Neural cell (in vitro differentiated cells): ENCODE measurements around the gene CHPF. TPM values are rescaled to one million over a fixed set of nuclear protein-coding genes. Genes with fewer than 3 reads are reported as not detected.

Experiments
- H2AFZ ChIP-seq: fragments of 200-600, 300-800 bp; sonication (generic), shearing (Covaris generic); 2 replicates; pipeline ENCODE4 v1.6.0; 2014; ENCODE audit warnings: low read depth, mild to moderate bottlenecking, antibody characterized with exemption, low read length, moderate library complexity
- H3F3A ChIP-seq: fragments of 200-600 bp; shearing (Covaris generic); 2 replicates; pipeline ENCODE4 v1.6.1; 2016; ENCODE audit warnings: mild to moderate bottlenecking, moderate library complexity, mixed read lengths, antibody characterized with exemption, low read length; ENCODE audit not compliant: insufficient read depth, poor library complexity, severe bottlenecking
- H3K27ac ChIP-seq: fragments of 200-600, 300-800 bp; sonication (generic), shearing (Covaris generic); 2 replicates; pipeline ENCODE4 v1.5.1; 2014; ENCODE audit warnings: mild to moderate bottlenecking, low read length, moderate library complexity
- H3K27me3 ChIP-seq: fragments of 300-800, 200-600 bp; sonication (generic), shearing (Covaris generic); 2 replicates; pipeline ENCODE4 v1.6.0; 2014; ENCODE audit warnings: mild to moderate bottlenecking, low read depth, low read length, moderate library complexity; ENCODE audit not compliant: insufficient read depth
- H3K36me3 ChIP-seq: fragments of 300-800, 200-600 bp; sonication (generic), shearing (Covaris generic); 2 replicates; pipeline ENCODE4 v1.5.1; 2014; ENCODE audit warnings: mild to moderate bottlenecking, antibody characterized with exemption, low read length, moderate library complexity; ENCODE audit not compliant: insufficient read depth
- H3K4me2 ChIP-seq: fragments of 300-800, 200-600 bp; sonication (generic), shearing (Covaris generic); 2 replicates; pipeline ENCODE4 v1.6.0; 2014; ENCODE audit warnings: mild to moderate bottlenecking, low read length
- H3K4me3 ChIP-seq: fragments of 300-800, 200-600 bp; sonication (generic), shearing (Covaris generic); 2 replicates; pipeline ENCODE4 v1.5.1; 2014; ENCODE audit warnings: mild to moderate bottlenecking, low read length, moderate library complexity
- H3K79me2 ChIP-seq: fragments of 200-600 bp; shearing (Covaris generic); replicated peaks from 2 replicates; pipeline ENCODE4 v1.6.0; 2014; ENCODE audit warnings: mild to moderate bottlenecking, low read length, moderate library complexity; ENCODE audit not compliant: insufficient read depth
- H3K9ac ChIP-seq: fragments of 300-800, 200-600 bp; sonication (generic), shearing (Covaris generic); 2 replicates; pipeline ENCODE4 v1.6.1; 2016; ENCODE audit warnings: mild to moderate bottlenecking, low read length, mixed read lengths
- H3K9me2 ChIP-seq: fragments of 200-600 bp; shearing (Covaris generic); 2 replicates; pipeline ENCODE4 v1.6.1; 2016; ENCODE audit warnings: mild to moderate bottlenecking, low read length, mixed read lengths; ENCODE audit not compliant: insufficient read depth
- H3K9me3 ChIP-seq: fragments of 200-600, 300-800 bp; sonication (generic), shearing (Covaris generic); 2 replicates; pipeline ENCODE4 v1.6.1; 2016; ENCODE audit warnings: mild to moderate bottlenecking, mixed run types, low read length, moderate library complexity, mixed read lengths
- H4K20me1 ChIP-seq: fragments of 200-600 bp; shearing (Covaris generic); 2 replicates; pipeline ENCODE4 v1.6.1; 2016; ENCODE audit warnings: mild to moderate bottlenecking, mixed run types; ENCODE audit not compliant: insufficient read depth
- CTCF ChIP-seq: fragments of 450-650 bp; IDR thresholded peaks from 2 replicates; pipeline ENCODE4 v1.5.1; 2014; ENCODE audit warnings: antibody characterized with exemption, mild to moderate bottlenecking, moderate library complexity; ENCODE audit not compliant: poor library complexity, severe bottlenecking
- EP300 ChIP-seq: fragments of 450-650 bp; conservative IDR thresholded peaks from 2 replicates; pipeline ENCODE4 v1.6.1; 2014; ENCODE audit warnings: antibody characterized with exemption, mild to moderate bottlenecking, moderate library complexity; ENCODE audit not compliant: poor library complexity, severe bottlenecking
- EZH2 ChIP-seq: fragments of 200-600, 300-800 bp; shearing (Covaris generic), sonication (generic); IDR thresholded peaks from 2 replicates; pipeline ENCODE4 v1.6.1; 2014; ENCODE audit warnings: antibody characterized with exemption, low read length, borderline replicate concordance, mild to moderate bottlenecking; ENCODE audit not compliant: insufficient read depth, poor library complexity, severe bottlenecking
- MXI1 ChIP-seq: fragments of 450-650 bp; conservative IDR thresholded peaks from 2 replicates; pipeline ENCODE4 v1.6.1; 2014; ENCODE audit warnings: antibody characterized with exemption, mild to moderate bottlenecking; ENCODE audit not compliant: poor library complexity, severe bottlenecking
- POLR2AphosphoS5 ChIP-seq: IDR thresholded peaks from 2 replicates; pipeline ENCODE4 v1.6.1; 2012
- RAD21 ChIP-seq: fragments of 450-650 bp; conservative IDR thresholded peaks from 2 replicates; pipeline ENCODE4 v1.6.1; 2014; ENCODE audit warnings: antibody characterized with exemption, mild to moderate bottlenecking, moderate library complexity
- REST ChIP-seq: IDR thresholded peaks from 2 replicates; pipeline ENCODE4 v1.6.1; 2012; ENCODE audit warnings: borderline replicate concordance
- SMC3 ChIP-seq: fragments of 450-650 bp; conservative IDR thresholded peaks from 2 replicates; pipeline ENCODE4 v1.6.1; 2014; ENCODE audit warnings: antibody characterized with exemption, mild to moderate bottlenecking, moderate library complexity; ENCODE audit not compliant: poor library complexity
- TAF1 ChIP-seq: IDR thresholded peaks from 2 replicates; pipeline ENCODE4 v1.6.1; 2012; ENCODE audit warnings: low read depth
- polyA plus RNA-seq: library from polyadenylated mRNA; depleted of rRNA; stranded (reverse); fragments of >200 nt; gene quantifications from 2 replicates; pipeline ENCODE4 v1.2.3, GENCODE V29; 2014

CHPF gene
- polyA plus RNA-seq, 1 donor from 2014 or later: 28.6 TPM

- no peaks in the 10 kb centered on the region for H3K27me3 ChIP-seq
- no peak overlapping the region for H2AFZ ChIP-seq
- H3K27ac ChIP-seq: no peak overlapping the region
- H3K4me3 ChIP-seq: peak overlapping the region; percentile 90
- H3K9me2 ChIP-seq: no peaks in the 10 kb centered on the region
- H3K36me3 ChIP-seq: no peaks in the 10 kb centered on the region
- H3K4me2 ChIP-seq: no peak overlapping the region
- TF ChIP-seq TAF1 (no peak), CTCF (no peak), RAD21 (no peak), POLR2AphosphoS5 (no peak), SMC3 (no peak), MXI1 (no peak), EP300 (no peak), EZH2 (no peak), REST (no peak)
- H3K9me3 ChIP-seq: no peaks in the 10 kb centered on the region
- H3K9ac ChIP-seq: no peak overlapping the region
- H4K20me1 ChIP-seq: peaks cover 2% of the 10 kb centered on the region
- no peaks in the 10 kb centered on the region for H3F3A ChIP-seq
- H3K79me2 ChIP-seq: peaks cover 17% of the 10 kb centered on the region
These were observed 2.3 kb upstream of the CHPF start for GRCh38 chr2:219545943-219546352.

- H3K4me3 ChIP-seq: peak overlapping the region; percentile 90
- H3K4me2 ChIP-seq: peak overlapping the region; percentile 90
- H3K27me3 ChIP-seq: no peaks in the 10 kb centered on the region
- H3K79me2 ChIP-seq: peaks cover 17% of the 10 kb centered on the region
- no peak overlapping the region for H2AFZ ChIP-seq
- no peaks in the 10 kb centered on the region for H3K9me2 ChIP-seq
- H3K9ac ChIP-seq: peak overlapping the region; percentile 97
- no peak overlapping the region for H3K27ac ChIP-seq
- H3K9me3 ChIP-seq: no peaks in the 10 kb centered on the region
- H4K20me1 ChIP-seq: peaks cover 2% of the 10 kb centered on the region
- no peak for TF ChIP-seq POLR2AphosphoS5
- peaks cover 5% of the 10 kb centered on the region for H3K36me3 ChIP-seq
- H3F3A ChIP-seq: no peaks in the 10 kb centered on the region
These were observed 1.8 kb upstream of the CHPF start for GRCh38 chr2:219545295-219545942.
